Thoracic aorta (tissue), 2 donors: ENCODE results near the gene ZNF221. TPM values are rescaled to one million over a fixed set of nuclear protein-coding genes. Genes with fewer than 3 reads are reported as not detected.
"Not testable (repeated sequence)": the region's sequence is repeated elsewhere in the genome, so short reads cannot be mapped to it uniquely, and the experiment has no call there.

Experiments
- ATAC-seq: fragments of 150-250 bp; one replicate; pipeline ENCODE4 v1.8.0; 2017; ENCODE audit warnings: low read depth; ENCODE audit not compliant: insufficient number of reproducible peaks, low FRiP score
- DNase-seq: peaks from one replicate; pipeline ENCODE4 v3.0.0-alpha.2; 2020; ENCODE audit warnings: low spot score
- H3K27ac ChIP-seq, 2 donors: fragments of 200-600 bp; sonication (generic); 1 replicate in 1 of 2; 2 replicates in 1 of 2; pipeline ENCODE4 v1.5.1; 2016; ENCODE audit warnings: mild to moderate bottlenecking in 2 of 2, moderate library complexity in 2 of 2
- H3K27me3 ChIP-seq: fragments of 200-600 bp; sonication (generic); replicated peaks from 2 replicates; pipeline ENCODE4 v1.6.0; 2016; ENCODE audit warnings: mild to moderate bottlenecking; ENCODE audit not compliant: insufficient read depth
- H3K36me3 ChIP-seq: fragments of 200-600 bp; sonication (generic); one replicate; pipeline ENCODE4 v1.5.1; 2016
- H3K4me1 ChIP-seq, 2 donors: fragments of 200-600 bp; sonication (generic); 1 replicate in 1 of 2; 2 replicates in 1 of 2; pipeline versions ENCODE4 v1.5.1 to v1.6.0; 2016; ENCODE audit warnings: low read depth in 2 of 2, mild to moderate bottlenecking in 1 of 2; ENCODE audit not compliant: control insufficient read depth in 1 of 2
- H3K4me3 ChIP-seq: fragments of 200-600 bp; sonication (generic); 2 replicates; pipeline ENCODE4 v1.5.1; 2016; ENCODE audit warnings: mild to moderate bottlenecking
- H3K9me3 ChIP-seq: fragments of 200-600 bp; sonication (generic); 2 replicates; pipeline ENCODE4 v1.5.1; 2016
- total RNA-seq, 2 donors: library from RNA; depleted of rRNA; stranded (reverse); fragments of >200 nt; gene quantifications; one replicate each; pipeline versions ENCODE4 v1.1.0 to v1.2.3, GENCODE V29; 2016
- TF ChIP-seq, protein P1 (sequence below): fragments of 200-600 bp; sonication (generic); IDR thresholded peaks from one replicate; pipeline ENCODE4 v1.5.1; 2019; ENCODE audit warnings: antibody characterized with exemption

Gene ZNF221
- total RNA-seq, 2 donors from 2014 or later = 5.8 to 11.9 TPM

DNA sequence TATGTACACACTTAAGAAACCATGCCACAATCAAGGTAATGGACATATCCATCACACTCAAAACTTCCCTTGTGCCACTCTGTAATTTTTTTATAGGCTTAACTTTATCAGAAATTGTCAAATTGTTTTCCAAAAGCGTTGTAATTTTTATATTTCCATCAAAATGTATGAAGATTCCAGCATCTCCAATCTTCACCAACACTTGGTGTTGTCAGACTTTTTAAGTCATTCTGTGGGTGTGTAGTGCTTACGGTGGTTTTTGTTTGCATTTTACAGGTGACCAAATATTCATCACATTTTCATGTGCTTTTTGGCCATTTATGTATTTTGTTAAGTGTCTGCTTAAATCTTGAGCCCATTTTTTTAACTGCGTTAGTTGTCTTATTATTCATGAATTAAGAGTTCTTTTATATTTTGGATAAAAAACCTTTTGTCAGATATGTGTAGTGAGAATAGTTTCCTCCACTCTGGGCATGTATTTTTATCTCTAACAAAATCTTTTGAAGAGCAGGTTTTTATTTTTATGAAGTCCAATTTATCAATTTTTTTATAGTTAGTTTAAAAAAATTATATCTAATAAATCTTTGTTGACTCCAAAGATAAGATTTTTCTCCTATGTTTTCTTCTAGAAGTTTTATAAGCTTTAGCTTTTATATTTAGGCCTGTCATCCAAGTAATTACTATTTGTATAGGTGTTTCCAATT lies 11.3 kb upstream of the ZNF221 start:
- no peaks in the 10 kb centered on the region for H3K9me3 ChIP-seq
- ATAC-seq = no peak

DNA sequence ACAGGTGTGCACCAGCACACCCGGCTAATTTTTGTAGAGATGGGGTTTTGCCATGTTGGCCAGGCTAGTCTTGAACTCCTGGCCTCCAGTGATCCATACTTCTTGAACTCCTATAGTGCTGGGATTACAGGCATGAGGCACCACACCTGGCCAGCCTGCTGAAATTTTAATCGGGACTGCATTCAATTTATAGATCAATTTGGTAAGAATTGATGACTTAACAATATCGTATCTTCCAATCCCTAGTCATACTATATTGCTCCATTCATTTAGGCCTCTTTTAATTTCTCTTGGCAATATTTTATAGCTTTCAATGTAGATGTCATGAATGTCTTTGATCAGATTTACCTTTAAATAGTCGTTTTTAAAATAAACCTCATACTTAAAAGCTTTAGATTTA lies 10.3 kb upstream of the ZNF221 start:
- no peak overlapping the region for H3K4me3 ChIP-seq
- H3K9me3 ChIP-seq = no peaks in the 10 kb centered on the region
- no peaks in the 10 kb centered on the region for H3K4me1 ChIP-seq
- DNase-seq = no peak
- TF ChIP-seq, protein P1, sequence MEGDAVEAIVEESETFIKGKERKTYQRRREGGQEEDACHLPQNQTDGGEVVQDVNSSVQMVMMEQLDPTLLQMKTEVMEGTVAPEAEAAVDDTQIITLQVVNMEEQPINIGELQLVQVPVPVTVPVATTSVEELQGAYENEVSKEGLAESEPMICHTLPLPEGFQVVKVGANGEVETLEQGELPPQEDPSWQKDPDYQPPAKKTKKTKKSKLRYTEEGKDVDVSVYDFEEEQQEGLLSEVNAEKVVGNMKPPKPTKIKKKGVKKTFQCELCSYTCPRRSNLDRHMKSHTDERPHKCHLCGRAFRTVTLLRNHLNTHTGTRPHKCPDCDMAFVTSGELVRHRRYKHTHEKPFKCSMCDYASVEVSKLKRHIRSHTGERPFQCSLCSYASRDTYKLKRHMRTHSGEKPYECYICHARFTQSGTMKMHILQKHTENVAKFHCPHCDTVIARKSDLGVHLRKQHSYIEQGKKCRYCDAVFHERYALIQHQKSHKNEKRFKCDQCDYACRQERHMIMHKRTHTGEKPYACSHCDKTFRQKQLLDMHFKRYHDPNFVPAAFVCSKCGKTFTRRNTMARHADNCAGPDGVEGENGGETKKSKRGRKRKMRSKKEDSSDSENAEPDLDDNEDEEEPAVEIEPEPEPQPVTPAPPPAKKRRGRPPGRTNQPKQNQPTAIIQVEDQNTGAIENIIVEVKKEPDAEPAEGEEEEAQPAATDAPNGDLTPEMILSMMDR = no peak
- no peak for ATAC-seq
- H3K27me3 ChIP-seq = peaks cover 4% of the 10 kb centered on the region
- no peaks in the 10 kb centered on the region for H3K36me3 ChIP-seq
- no peak overlapping the region for H3K27ac ChIP-seq

More for the DNA sequence above, 11.3 kb upstream of the ZNF221 start:
- TF ChIP-seq, protein P1 = no peak
- H3K27me3 ChIP-seq = no peaks in the 10 kb centered on the region
- no peaks in the 10 kb centered on the region for H3K36me3 ChIP-seq
- no peak for DNase-seq
- no peak overlapping the region for H3K27ac ChIP-seq
- H3K4me1 ChIP-seq = no peaks in the 10 kb centered on the region
- no peak overlapping the region for H3K4me3 ChIP-seq

DNA sequence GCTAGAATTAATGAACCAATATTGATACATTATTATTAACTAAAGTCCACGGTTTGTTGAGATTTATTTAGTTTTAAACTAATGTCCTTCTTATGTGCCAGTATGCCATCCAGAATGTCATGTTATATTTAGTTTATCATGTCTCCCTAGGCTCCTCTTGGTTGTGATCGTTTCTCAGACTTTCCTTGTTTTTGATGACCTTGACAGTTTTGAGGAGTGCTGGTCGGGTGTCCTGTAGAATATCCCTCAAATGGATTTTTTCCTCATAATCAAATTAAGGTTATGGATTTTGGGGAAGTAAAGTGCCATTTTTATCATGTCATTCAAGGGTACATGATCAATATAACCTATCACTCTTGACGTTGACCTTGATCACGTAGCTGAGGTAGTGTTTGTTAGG lies 9.8 kb upstream of the ZNF221 start:
- Histone ChIP-seq H3K4me1 (no peaks in the 10 kb centered on the region), H3K36me3 (no peaks in the 10 kb centered on the region), H3K27ac (no peak overlapping the region), H3K4me3 (no peak overlapping the region), H3K27me3 (peaks cover 5% of the 10 kb centered on the region), H3K9me3 (no peaks in the 10 kb centered on the region)
- DNase-seq = no peak
- no peak for ATAC-seq
- TF ChIP-seq, protein P1 = no peak

DNA sequence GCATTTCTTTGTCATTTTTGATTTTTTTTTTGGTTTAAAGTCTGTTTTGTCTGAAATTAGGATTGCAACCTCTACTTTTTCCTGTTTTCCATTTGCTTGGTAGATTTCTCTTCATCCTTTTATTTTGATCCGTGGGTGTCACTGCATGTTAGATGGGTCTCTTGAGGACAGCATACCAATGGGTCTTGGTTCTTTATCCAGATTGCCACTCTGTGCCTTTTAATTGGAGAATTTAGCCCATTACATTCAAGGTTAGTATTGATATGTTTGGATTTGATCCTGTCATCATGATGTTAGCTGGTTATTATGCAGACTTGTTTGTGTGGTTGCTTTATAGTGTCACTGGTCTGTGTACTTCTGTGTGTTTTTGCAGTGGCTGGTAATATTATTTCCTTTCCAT lies 3.6 kb upstream of the ZNF221 start:
- H3K36me3 ChIP-seq, H3K27ac ChIP-seq, H3K27me3 ChIP-seq, H3K4me3 ChIP-seq, H3K4me1 ChIP-seq, H3K9me3 ChIP-seq, ATAC-seq, DNase-seq: not testable (repeated sequence)

DNA sequence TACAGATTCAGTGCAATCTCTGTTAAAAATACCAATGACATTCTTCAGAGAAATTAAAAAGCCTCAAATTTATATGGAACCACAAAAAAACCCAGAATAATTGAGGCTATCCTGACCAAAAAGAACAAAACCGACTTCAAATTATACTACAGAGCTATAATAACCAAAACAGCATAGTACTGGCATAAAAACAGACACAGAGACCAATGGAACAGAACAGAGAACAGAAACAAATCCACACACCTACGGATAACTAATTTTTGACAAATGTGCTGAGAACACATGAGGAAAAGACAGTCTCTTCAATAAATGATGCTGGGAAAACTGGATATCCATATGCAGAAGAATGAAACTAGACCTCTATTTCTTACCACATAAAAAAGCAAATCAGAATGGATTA lies 1.2 kb upstream of the ZNF221 start:
- not testable (repeated sequence) for H3K36me3 ChIP-seq, H3K27ac ChIP-seq, H3K4me3 ChIP-seq, H3K9me3 ChIP-seq, H3K4me1 ChIP-seq, DNase-seq, H3K27me3 ChIP-seq, ATAC-seq

DNA sequence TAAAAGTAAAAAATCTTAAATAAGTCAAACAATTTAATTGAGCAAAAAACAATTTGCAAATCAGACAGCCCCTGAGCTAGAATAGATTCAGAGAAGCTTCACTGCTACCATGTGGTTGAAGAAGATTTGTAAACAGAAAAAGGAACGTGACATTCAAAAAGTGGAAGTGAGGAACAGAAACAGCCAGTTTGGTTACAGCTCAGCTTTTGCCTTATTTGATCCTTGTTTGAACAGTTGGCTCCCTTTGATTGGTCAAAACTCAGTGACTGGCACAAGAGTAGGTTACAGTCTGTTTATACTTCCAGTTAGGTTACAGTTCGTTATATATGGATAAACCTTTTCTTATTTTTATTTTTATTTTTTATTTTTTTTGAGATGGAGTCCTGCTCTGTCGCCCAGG lies 5.8 kb downstream of the ZNF221 start:
- ATAC-seq (no peak), DNase-seq (no peak)
- TF ChIP-seq, protein P1 = no peak
- no peaks in the 10 kb centered on the region for H3K4me1 ChIP-seq
- H3K27me3 ChIP-seq = no peaks in the 10 kb centered on the region
- H3K9me3 ChIP-seq = peaks cover 60% of the 10 kb centered on the region
- peaks cover 20% of the 10 kb centered on the region for H3K36me3 ChIP-seq
- no peak overlapping the region for H3K27ac ChIP-seq
- H3K4me3 ChIP-seq = no peak overlapping the region
